Fibroblast of villous mesenchyme (primary cell): Measurements from ENCODE around the gene CXorf65. TPM values are rescaled to one million over a fixed set of nuclear protein-coding genes. Genes with fewer than 3 reads are reported as not detected.

Experiments used
- DNase-seq: peaks from one replicate; pipeline ENCODE4 v3.0.0-alpha.2; 2010; ENCODE audit warnings: low read depth
- H3K4me3 ChIP-seq: 2 replicates; pipeline ENCODE4 v1.5.1; 2011; ENCODE audit warnings: low read depth, mild to moderate bottlenecking, low read length
- CTCF ChIP-seq: IDR thresholded peaks from 2 replicates; pipeline ENCODE4 v1.5.1; 2012; ENCODE audit warnings: low read depth, mild to moderate bottlenecking, low read length; ENCODE audit not compliant: insufficient read depth
- total RNA-seq: library from RNA; depleted of rRNA; stranded (reverse); fragments of >200 nt; gene quantifications from 2 replicates; pipeline ENCODE4 v1.2.3, GENCODE V29; 2012

The CXorf65 gene
- total RNA-seq: not detected in 2 replicates

- no peak within 1 kb of the TSS for H3K4me3 ChIP-seq
- TF ChIP-seq CTCF: no peak
- DNase-seq: no peak
Measured at GRCh38 chrX:71106427-71106826, at the start of gene CXorf65. Gene CXorf65, minus strand, starts transcription at chrX:71106740. Its CDS starts 184 bp downstream, at chrX:71106556.

- no peak for DNase-seq
- no peak for TF ChIP-seq CTCF
- H3K4me3 ChIP-seq: no peak overlapping the region
Measured at GRCh38 chrX:71154641-71155040, 48.1 kb upstream of the CXorf65 start.

- no peak for TF ChIP-seq CTCF
- DNase-seq: no peak
- no peak overlapping the region for H3K4me3 ChIP-seq
Measured at GRCh38 chrX:71154196-71154595, 47.7 kb upstream of the CXorf65 start.

GRCh38 chrX:71151366-71151765, 44.8 kb upstream of the CXorf65 start:
- TF ChIP-seq CTCF: no peak
- DNase-seq: no peak
- H3K4me3 ChIP-seq: no peak overlapping the region

GRCh38 chrX:71148278-71148663, 41.7 kb upstream of the CXorf65 start:
- no peak overlapping the region for H3K4me3 ChIP-seq
- no peak for DNase-seq
- no peak for TF ChIP-seq CTCF

GRCh38 chrX:71147496-71148277, 41.1 kb upstream of the CXorf65 start:
- DNase-seq: no peak
- H3K4me3 ChIP-seq: no peak overlapping the region
- no peak for TF ChIP-seq CTCF

GRCh38 chrX:71144651-71145050, 38.1 kb upstream of the CXorf65 start, which contains the start of gene NLGN3:
Gene NLGN3, plus strand, starts transcription at chrX:71144841. Its CDS starts 2,909 bp downstream, at chrX:71147750.
- no peak for DNase-seq
- TF ChIP-seq CTCF: no peak
- H3K4me3 ChIP-seq: peak within 1 kb of the TSS; percentile 23
